ENCODE results near the gene HIPK2. TPM values are rescaled to one million over a fixed set of nuclear protein-coding genes. Genes with fewer than 3 reads are reported as not detected.

The HIPK2 gene
- total RNA-seq, 1 experiment from 2014 or later: 30.7 TPM

DNA sequence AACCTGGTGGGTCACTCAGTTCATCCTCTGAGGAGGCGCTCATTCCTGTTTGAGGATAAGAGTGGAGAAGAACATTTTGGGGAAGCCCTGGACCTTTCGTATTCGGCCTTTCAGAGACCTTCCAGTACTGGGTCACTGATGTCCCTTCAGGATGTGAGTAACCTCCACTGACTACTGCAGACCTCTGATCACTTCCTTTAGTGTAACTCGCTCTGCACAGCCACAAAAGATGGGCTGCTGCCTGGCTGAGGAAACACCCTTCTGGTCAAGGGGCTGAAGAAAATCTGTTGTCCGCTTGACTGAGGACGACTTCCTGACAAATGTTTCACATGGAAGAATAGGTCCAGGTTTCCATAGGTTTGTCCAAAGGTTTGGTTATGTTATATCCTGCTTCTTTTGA, 35.4 kb upstream of the HIPK2 start:
- Histone ChIP-seq H3K36me3 (ENCODE audit: insufficient read depth, low read length, poor library complexity, severe bottlenecking) (no peaks in the 10 kb centered on the region), H3K27me3 (replicated peaks; ENCODE audit: insufficient read depth, low read depth, low read length, poor library complexity) (no peaks in the 10 kb centered on the region), H3K27ac (ENCODE audit: low read depth, low read length, poor library complexity, severe bottlenecking) (no peak overlapping the region), H3K9me3 (ENCODE audit: low read depth, low read length, poor library complexity, severe bottlenecking) (no peaks in the 10 kb centered on the region), H3K4me1 (ENCODE audit: insufficient read depth, low read length, poor library complexity, severe bottlenecking) (no peaks in the 10 kb centered on the region), H3K4me3 (ENCODE audit: low read depth, low read length, poor library complexity, severe bottlenecking) (no peak overlapping the region)
- DNase-seq (ENCODE audit: low spot score): no peak
- ChIA-PET CTCF (no interaction called here), POLR2A (ENCODE audit: low non-redundant PET) (no interaction called here)
- intact Hi-C loops (cut with micrococcal nuclease; ENCODE audit: unreplicated experiment): no loop called here
- no TSS peak for BruUV-seq (replicated peaks)
- no peak for TF ChIP-seq EZH2 (IDR thresholded peaks at IDR 0.05; ENCODE audit: borderline replicate concordance, low read depth, low read length, poor library complexity, severe bottlenecking)
- TF ChIP-seq, protein P1, sequence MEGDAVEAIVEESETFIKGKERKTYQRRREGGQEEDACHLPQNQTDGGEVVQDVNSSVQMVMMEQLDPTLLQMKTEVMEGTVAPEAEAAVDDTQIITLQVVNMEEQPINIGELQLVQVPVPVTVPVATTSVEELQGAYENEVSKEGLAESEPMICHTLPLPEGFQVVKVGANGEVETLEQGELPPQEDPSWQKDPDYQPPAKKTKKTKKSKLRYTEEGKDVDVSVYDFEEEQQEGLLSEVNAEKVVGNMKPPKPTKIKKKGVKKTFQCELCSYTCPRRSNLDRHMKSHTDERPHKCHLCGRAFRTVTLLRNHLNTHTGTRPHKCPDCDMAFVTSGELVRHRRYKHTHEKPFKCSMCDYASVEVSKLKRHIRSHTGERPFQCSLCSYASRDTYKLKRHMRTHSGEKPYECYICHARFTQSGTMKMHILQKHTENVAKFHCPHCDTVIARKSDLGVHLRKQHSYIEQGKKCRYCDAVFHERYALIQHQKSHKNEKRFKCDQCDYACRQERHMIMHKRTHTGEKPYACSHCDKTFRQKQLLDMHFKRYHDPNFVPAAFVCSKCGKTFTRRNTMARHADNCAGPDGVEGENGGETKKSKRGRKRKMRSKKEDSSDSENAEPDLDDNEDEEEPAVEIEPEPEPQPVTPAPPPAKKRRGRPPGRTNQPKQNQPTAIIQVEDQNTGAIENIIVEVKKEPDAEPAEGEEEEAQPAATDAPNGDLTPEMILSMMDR (conservative IDR thresholded peaks at IDR 0.05; ENCODE audit: low read depth, low read length): no peak

DNA sequence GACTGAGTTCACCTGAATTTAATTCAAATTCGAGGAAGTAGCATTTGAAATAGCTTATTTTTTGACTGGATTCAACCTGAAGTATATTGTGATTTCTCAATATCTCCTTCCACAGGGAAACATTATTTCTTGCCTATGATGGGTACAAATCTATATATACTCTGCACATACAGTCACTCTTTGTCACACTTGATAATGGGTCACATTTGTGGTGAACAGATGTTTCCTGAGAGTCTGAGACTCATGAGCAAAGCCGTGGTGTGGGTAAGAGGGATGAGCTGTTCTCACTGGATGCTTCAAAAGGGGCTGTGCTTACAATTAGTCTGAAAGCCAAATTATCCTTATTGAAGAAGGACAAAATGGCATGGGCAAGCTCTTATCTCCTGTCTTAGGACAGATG, 33.3 kb upstream of the HIPK2 start:
- Histone ChIP-seq H3K4me1 (ENCODE audit: insufficient read depth, low read length, poor library complexity, severe bottlenecking) (no peaks in the 10 kb centered on the region), H3K4me3 (ENCODE audit: low read depth, low read length, poor library complexity, severe bottlenecking) (no peak overlapping the region), H3K9me3 (ENCODE audit: low read depth, low read length, poor library complexity, severe bottlenecking) (no peaks in the 10 kb centered on the region), H3K27me3 (replicated peaks; ENCODE audit: insufficient read depth, low read depth, low read length, poor library complexity) (no peaks in the 10 kb centered on the region), H3K36me3 (ENCODE audit: insufficient read depth, low read length, poor library complexity, severe bottlenecking) (no peaks in the 10 kb centered on the region), H3K27ac (ENCODE audit: low read depth, low read length, poor library complexity, severe bottlenecking) (no peak overlapping the region)
- no peak for DNase-seq (ENCODE audit: low spot score)
- ChIA-PET POLR2A (ENCODE audit: low non-redundant PET) (no interaction called here), CTCF (no interaction called here)
- no peak for TF ChIP-seq EZH2 (IDR thresholded peaks at IDR 0.05; ENCODE audit: borderline replicate concordance, low read depth, low read length, poor library complexity, severe bottlenecking)
- TF ChIP-seq, protein P1 (conservative IDR thresholded peaks at IDR 0.05; ENCODE audit: low read depth, low read length): no peak
- no TSS peak for BruUV-seq (replicated peaks)
- intact Hi-C loops (cut with micrococcal nuclease; ENCODE audit: unreplicated experiment): no loop called here

DNA sequence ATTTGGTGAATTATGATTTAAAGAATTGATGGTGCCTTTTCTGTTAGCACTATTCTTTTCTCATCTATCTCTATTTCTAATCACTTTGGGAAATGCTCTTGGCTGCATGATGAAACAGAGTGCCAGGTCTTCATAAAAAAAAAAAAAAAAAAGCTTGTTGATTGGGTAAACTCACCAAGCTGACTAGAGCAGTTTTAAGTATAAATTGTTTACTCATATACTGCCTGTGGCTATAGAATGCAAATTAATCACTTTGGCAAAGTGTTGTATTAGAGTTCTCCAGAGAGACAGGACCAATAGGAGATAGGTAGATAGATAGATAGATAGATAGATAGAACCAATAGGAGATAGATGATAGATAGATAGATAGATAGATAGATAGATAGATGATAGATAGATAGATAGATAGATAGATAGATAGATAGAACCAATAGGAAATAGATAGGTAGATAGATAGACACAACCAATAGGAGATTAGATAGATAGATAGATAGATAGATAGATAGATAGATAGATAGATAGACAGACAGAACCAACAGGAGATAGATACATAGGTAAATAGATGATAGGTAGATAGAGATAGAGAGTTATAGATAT, 31.1 kb upstream of the HIPK2 start:
- ChIA-PET CTCF (no interaction called here), POLR2A (ENCODE audit: low non-redundant PET) (no interaction called here)
- Histone ChIP-seq H3K27me3 (replicated peaks; ENCODE audit: insufficient read depth, low read depth, low read length, poor library complexity) (no peaks in the 10 kb centered on the region), H3K4me3 (ENCODE audit: low read depth, low read length, poor library complexity, severe bottlenecking) (no peak overlapping the region), H3K36me3 (ENCODE audit: insufficient read depth, low read length, poor library complexity, severe bottlenecking) (no peaks in the 10 kb centered on the region), H3K4me1 (ENCODE audit: insufficient read depth, low read length, poor library complexity, severe bottlenecking) (no peaks in the 10 kb centered on the region), H3K27ac (ENCODE audit: low read depth, low read length, poor library complexity, severe bottlenecking) (no peak overlapping the region), H3K9me3 (ENCODE audit: low read depth, low read length, poor library complexity, severe bottlenecking) (no peaks in the 10 kb centered on the region)
- TF ChIP-seq EZH2 (IDR thresholded peaks at IDR 0.05; ENCODE audit: borderline replicate concordance, low read depth, low read length, poor library complexity, severe bottlenecking): no peak
- TF ChIP-seq, protein P1 (conservative IDR thresholded peaks at IDR 0.05; ENCODE audit: low read depth, low read length): no peak
- DNase-seq (ENCODE audit: low spot score): no peak
- BruUV-seq (replicated peaks): no TSS peak
- intact Hi-C loops (cut with micrococcal nuclease; ENCODE audit: unreplicated experiment): no loop called here
